Measurements from ENCODE around the gene EDIL3.
"Not testable (repeated sequence)": the region's sequence is repeated elsewhere in the genome, so short reads cannot be mapped to it uniquely, and the experiment has no call there.

EDIL3 gene

DNA sequence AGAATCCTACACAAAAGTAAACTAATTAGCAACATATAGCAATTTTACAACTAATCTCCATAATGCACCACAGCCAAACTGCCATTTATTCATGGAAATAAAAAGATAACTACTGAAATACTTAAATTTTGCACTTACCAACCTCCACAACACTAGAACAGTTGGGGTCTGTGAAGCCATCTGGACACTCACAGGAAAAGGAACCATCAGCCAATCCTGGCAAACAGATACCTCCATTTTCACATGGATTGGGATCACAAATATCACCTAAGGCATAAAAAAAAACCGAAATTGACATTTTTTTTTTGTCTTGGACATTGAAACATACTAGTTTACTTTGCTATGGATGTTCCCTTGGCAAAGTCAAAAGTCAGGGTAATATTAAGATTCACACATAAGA is 130.7 kb downstream of the EDIL3 start:
- no peak for DNase-seq

DNA sequence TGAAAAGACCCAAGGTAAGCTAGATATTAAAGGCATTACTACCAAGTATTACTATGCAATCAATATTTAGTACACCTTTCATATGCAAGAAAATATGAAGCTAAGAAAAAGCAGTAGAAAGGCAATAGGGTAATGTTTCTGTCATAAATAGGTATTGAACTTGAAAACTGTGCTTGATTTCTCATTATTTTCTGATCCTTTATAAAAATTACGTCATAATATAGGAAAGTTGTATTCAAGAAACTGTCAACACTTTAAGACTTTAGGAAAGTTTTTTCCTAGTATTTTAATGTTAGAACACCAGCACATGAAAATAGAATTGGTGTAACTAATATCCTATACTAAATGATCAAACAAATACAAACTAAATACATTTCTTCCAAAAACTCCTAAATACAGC is 133.2 kb downstream of the EDIL3 start:
- DNase-seq, result no peak

DNA sequence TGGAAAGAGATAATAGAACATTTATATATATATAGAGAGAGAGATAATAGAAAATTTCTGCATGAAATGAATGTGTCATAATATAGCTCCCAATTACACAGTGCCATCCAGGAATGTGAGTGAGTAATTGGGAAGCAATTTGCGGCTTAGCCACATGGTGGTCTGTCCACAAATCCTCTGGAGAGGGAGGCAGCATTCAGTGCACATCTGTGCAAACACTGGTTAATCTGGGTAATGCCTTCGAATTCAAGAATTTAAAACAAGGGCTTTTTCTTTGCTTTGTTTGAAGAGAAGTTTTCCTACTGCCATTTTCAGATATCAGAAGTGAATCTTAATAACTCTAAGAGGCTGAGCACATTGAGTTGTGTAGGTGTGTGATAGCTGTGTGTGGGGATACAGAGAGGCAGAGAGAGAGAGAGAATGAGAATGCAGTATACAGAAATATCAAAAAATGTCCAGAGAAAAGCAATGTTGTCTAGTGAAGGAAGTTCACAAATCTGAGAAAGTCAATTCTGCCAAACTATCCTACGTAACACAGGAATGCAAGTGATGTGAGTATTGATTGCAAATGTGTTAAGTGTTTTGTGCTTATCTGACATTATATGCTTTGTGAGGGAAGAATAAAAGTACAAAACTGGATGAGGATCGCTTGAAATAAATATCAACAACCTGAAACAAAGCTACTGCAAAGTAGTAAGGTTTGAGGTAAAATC is 134.6 kb downstream of the EDIL3 start:
- DNase-seq, result peak; percentile 86

DNA sequence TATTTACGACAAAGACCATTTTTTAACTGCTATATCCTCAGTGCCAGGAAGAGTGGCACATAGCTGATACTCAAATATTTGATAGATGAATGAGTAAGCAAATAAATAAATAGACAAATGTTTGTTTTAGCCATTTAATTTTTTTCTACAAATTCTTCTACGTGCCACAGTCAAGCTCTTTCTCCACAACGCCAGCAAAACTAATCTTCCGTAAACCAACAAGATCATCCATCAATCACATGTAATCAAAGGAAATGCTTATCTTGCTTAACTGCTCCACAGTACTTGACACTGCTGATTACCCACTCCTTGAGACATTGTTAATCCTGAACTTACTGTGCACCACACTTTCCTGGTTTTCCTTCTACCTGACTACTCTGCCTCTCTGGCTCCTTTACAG is 136.7 kb downstream of the EDIL3 start:
- peak; percentile 84 for DNase-seq

DNA sequence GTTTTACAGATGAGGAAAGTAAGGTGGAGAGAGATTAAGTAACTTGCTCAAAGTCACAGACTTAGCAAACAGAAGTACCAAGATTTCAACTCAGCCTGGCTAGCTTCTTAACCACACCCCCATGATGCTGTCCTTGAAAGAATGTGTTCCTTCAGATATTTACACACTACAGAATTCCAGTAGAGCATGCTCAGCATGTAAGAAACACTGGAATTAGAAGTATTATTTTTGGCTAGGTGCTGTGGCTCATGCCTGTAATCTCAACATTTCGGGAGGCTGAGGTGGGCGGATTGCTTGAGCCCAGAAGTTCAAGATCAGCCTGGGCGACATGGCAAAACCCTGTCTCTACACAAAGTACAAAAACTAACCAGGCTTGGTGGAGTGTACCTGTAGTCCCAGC is 142.4 kb downstream of the EDIL3 start:
- DNase-seq, result no peak

DNA sequence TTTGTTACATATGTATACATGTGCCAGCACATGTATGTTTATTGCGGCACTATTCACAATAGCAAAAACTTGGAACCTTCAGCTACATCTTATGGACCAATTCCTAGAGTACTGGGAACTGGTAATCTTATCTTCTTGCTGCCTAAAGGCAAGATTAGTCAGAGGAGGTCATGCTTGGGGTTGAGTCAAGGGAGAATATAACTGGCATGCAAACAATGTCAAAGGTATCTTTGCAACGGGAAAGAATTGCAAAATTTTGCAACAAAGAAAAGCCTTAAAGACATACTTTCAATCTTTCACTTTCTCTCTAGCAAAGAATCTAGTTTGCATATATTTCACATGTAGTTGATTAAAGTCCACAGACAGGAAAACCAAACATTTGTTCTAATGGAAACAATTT is 145.2 kb downstream of the EDIL3 start:
- no peak for DNase-seq

DNA sequence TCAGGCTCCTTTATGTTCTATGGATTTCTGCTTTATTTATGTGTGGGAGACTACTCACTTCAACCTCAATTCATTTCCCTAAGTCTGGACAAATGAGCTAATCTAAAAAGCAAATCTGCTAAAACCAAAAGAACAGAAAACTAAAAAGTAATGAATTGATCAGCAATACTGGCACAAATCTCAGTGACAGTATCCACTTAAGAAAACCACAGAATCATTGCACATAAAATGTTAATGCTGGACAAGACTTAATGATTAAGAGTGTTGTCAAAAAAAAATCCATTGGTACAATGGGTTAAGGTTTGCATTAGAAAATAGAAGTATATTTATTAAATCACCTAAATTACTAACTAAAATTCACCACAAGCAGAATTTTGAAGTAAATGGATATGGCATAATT is 147.6 kb downstream of the EDIL3 start:
- no peak for DNase-seq

DNA sequence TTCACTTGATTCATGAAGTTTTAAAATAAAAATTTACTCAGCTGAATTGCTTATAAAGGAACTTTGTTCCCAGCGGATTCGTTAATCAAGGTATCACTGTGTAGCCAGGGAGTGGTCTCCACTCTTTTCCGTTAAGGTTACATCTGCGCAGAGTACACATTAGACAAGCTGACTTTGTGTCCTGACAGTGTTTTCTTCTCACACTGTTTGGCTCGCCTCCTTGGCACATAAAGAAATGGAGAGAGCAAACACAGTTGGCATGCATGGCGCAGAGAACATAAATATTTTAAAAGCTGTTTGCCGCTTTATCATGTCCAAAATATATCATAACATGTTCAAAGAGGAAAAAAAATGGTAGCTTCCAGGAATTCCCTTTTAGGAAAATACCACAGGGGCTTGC is 153.2 kb downstream of the EDIL3 start:
- DNase-seq, result no peak

DNA sequence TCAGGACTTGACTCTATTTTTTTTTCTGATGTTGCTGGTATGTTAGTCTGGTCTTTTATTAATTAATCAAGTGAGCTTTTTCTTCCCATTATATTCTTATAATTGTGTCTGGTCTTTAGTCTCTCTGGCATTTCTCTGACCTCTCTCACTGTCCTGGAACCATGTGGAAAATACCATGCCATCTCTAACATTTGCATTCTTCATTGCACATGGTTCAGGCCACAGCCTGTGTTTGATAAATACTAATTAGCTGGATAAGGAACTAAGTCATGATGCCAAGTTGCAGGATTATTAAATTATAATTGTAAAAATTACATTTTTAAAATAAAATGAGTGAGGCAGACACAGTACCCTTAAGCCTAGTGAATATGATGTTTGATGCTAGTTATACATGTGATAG is 155.6 kb downstream of the EDIL3 start:
- no peak for DNase-seq

DNA sequence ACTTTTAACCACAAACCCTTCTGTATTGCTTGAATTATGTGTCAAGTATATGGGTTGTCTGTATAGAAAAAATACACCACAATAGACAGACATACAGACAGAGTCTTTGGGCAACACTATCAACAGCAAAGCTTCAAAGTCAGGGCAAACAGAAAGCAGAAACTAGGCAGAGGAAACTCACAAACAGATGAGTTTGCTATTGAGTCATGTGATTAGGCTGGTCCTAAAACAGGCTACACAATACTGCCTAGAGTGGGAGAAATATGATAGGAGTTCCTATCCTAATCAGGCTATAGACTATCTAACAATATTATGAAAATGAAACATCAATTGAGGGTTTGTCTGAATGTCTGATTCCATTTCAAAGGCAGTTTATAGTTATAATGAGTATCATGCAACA is 156.4 kb downstream of the EDIL3 start:
- DNase-seq, result no peak

DNA sequence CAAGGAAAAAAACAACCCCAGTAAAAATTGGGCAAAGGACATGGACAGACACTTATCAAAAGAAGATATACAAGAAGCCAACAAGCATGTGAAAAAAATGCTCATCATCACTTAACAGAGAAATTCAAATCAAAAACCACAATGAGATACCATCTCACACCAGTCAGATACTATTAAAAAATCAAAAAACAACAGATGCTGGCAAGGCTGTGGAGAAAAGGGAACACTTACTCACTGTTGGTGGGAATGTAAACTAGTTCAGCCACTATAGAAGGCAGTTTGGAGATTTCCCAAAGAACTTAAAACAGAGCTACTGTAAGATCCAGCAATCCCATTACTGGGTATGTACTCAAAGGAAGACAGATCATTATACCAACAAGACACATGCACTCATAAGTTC is 157.4 kb downstream of the EDIL3 start:
- DNase-seq, result no peak

DNA sequence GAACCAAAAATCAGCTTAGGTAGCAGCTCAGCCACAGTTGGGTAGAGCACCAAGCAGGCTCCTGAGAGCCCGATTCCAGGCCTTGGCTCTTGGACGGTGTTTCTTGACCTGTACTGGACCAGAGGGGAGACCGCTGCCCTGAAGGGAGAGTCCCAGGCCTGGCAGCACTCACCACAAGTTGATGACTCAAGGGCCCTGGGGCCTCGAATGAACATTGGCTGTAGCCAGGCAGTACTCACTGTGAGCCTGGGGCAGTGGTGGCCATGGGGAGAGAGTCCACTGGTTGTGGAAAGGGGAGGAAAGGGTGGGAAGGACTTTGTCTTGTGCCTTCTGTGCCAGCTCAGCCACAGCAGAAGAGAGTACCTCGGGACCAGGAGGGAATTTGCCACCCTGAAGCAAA is 166.1 kb downstream of the EDIL3 start:
- no peak for DNase-seq

DNA sequence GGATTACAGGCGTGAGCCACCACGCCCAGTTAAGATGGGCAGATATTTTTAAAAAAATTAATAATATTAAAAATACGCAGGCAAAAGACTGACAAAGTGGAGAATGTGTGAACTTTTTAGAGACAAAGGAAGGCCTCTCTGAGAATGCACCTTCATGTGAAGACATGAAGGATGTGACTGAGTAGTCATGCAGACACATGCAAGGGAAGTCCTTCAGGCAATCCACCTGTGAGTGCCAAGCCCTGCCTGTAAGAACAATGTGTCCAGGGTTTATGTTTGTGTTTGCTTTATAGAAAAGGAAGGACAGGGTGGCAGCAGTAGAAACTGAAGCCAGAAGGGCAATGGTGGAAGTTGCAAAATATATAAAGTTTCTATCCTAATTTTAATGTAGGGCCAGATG is 169.2 kb downstream of the EDIL3 start:
- no peak for DNase-seq

DNA sequence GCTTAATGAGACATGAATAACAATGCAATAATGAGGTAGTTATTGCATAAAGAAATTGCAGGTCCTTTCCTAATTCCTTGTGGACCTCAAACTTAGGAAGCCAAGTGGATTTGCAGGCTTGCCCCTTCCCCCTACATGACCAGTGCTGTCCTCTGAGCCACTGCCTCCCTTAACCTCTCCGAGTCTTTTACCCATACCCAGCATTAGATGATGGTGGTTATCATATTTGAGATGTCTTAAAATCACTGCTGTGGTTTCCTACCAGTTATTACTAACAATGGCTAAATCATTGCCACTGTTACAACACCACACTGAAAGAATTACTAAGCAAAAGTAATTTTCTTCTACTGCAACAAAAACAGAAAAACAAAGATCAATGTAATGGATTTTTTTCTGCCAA is 170.8 kb downstream of the EDIL3 start:
- no peak for DNase-seq

DNA sequence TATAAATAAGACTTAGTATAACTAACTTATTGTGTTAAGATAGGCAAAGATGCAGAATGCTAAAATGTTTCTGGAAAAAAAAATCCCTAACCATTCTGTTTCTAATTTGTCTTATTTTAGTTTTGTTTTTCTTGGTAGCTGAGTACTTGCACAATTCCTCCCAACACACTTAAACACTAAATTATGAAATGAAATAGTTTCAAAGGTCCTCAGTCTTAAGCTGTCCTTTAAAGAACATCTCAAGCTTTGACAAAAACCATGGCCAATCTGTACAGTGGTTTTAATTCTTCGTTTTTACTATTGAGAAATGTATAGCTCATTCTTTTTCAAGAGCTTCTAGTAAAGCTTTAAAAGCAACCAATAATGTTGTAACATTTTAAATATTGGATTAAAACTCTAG is 171.5 kb downstream of the EDIL3 start:
- no peak for DNase-seq

DNA sequence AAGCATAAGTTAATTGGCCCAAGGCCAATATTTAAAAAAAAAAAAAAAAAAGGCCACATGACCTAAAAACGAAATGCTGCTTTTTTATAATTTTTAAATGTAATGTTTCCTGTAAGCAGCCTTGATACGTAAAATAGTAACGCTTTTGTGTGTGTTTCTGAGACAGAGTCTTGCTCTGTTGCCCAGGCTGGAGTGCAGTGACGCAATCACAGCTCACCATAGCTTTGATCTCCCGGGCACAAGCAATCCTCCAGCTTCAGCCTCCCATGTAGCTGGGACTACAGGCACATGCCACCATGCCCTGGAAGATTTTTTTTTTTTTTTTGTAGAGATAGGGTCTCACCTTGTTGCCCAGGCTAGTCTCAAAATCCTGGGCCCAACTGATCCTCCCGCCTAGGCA is 179.9 kb downstream of the EDIL3 start:
- DNase-seq, result no peak

DNA sequence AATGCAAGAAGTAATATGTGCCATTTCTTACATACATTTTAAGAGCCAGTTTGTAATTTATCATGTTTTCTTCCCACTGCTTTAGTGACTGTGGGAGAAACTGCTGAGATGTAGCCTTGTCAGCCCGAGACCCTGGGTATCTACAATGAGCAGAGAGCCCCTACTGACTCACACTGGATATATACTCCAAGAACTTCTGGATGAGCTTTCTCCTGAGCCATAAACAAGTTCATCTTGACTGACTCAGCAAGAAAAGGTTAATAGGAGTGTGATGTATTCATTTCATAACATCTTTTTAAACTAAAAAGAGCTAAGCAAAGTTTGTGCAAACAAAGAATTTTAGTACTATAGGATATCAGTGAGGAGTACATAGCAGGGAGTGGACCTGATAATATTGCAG is 182.5 kb downstream of the EDIL3 start:
- no peak for DNase-seq

DNA sequence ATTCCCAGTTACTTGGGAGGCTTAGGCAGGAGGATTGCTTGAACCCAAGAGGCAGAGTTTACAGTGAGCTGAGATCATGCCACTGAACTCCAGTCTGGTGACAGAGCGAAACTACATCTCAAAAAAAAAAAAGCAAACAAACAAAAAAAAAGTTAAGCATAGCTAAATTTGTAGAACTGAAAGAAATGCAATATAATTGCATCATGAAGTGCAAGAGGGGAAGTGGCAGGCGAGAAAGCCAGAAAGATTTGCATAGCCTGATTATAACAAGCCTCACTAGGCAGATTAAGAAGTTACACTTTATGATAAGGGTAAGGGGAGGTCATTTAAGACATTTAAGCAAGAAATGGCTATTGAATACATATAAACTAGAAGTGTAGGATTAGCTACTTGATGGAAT is 187.1 kb downstream of the EDIL3 start:
- no peak for DNase-seq

DNA sequence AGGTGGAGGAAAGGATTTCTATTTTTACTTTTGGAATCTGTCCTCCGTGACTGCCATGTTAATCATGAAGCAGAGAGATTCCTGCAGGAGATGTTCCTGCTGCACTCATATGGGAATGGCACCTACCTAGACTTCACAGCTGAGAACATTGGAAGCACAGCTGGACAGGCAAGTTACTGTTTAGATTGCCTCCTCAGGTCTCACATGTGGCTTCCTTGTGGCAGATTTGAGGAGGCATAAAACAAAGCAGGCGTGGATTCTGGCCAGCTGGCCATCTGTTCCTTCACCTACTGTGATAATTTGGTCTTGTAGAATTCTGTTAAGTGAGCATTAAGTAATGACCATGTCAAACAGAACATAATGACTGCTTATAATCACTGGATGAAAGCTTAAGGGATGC is 193.4 kb downstream of the EDIL3 start:
- DNase-seq, result peak; percentile 87

DNA sequence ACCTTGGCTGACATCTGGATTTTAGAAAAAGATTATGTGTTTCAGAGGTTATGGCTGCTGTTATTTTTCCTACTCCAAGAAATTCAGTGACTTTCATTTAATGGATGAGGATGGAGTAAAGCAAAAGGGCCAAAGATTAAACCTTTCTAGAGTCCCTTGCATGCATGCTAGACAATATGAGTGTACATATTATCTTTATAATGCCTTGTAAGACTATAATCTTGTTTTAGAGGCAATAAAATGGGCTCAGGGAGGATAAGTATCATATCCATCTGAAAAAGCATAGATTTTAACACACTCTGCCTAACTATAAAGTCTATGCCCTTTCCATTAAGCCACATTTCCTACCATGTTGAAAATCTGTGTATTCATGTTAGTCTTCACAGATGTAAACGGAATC is 199.8 kb downstream of the EDIL3 start:
- DNase-seq, result peak; percentile 15

DNA sequence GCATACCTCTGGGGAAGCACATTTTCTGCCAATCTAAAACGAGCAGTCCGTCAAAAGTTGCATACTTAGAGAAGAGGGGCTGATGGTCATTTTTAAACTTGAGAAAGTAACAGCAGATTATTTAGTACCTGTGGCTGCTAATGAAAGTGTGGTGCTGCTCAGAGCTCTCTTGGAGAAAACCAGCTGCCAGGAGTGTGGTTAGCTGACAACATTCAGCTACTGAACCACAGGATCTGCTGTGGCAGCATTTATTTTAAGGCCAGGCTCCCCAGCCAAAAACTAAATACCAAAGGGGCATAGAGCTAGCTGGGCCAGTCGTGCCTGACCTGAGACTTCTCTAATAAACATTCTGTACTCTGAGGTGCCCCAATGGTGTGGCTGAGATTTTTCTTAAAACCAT is 203.6 kb downstream of the EDIL3 start:
- no peak for DNase-seq

DNA sequence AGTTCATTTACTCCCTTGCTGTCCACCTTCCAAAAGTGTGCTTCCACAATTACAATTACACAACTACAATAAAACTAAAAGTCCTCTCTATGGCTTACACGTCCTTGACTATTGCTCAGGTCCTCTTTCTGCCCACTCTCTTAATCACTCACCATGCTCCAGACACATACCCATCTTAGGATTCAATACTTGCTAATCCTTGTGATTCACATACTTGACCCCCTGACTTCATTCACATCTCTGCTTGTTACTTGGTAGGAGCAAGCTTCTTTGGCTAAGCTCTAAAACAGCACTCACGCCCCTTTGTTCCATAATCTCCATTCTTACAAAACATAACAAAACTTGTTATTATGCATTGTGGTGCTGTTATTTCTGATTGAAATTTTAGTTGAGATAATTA is 215.8 kb downstream of the EDIL3 start:
- no peak for DNase-seq

DNA sequence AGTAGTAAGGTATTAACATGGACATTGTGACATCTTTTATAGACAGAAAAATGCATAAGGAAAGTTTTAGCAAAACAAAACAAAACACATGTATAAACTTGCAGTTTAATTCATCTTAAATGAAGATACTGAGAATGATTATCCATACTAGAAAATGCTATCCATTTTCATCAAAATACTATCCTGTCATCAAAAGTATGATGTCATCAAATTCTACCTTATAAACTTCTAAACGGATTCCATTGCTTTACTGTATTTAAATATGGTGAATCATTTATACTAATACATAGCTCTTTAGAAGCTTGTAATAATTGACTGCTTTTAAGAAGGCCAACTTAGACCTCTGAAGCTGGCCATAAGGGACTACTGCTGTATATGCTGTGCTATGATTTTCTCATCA is 221.0 kb downstream of the EDIL3 start:
- DNase-seq, result no peak

DNA sequence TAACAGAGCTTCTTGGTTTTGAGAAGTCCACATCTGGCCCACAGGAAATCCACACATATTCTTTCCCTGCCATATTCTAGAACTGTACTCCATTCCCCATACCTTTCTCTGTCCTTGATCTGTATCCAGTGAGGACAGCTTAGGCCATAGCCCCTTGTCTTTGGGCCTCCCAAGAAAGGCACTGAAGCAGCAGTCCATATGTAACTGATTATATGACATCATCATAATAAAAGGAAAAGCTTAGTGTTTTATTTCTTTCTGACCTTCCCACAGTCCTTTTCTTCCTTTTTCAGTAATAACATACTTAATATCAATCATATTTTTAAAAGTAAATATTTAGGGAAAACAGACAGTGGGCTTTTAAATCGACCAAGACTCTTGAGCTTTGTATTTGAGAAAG is 222.0 kb downstream of the EDIL3 start:
- no peak for DNase-seq

DNA sequence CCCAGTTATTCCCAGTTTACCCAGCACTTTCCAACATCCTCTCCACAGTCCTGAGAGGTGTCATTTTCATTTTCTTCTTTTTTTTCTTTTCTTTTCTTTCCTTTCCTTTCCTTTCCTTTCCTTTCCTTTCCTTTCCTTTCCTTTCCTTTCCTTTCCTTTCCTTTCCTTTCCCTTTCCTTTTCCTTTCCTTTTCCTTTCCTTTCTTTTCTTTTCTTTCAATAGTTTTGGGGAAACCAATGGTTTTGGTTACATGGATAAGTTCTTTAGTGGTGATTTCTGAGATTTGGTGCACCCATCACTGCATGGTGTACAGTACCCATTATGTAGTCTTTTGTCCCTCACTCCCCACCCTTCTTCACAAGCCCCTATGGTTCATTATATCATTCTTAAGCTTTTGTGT is 224.0 kb downstream of the EDIL3 start:
- not testable (repeated sequence) for DNase-seq

DNA sequence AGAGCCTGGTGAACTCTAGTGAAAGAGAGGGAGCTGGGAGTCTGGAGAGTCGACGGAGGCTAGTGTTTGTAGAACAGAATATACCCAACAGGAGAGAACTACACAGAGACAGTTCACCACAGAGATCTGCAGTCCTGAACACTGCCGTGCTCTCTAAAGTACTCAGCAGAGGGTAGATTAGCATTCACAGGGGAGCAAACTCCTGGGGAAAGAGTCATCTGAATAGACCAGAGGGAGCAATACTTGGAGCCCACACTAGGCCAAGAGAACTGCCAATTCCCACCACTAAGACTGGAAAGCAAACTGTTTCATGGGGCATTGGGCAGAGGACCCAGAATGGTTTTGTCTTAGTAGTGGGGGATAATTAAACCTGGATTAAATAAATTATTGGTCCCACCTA is 235.6 kb downstream of the EDIL3 start:
- DNase-seq, result peak; percentile 38
